ENCODE measurements around the gene FADS6.

Gene FADS6

GRCh38 chr17:74857191-74857590 lies 36.2 kb downstream of the FADS6 start:
- in situ Hi-C loops (cut with HindIII; ENCODE audit: low sequenced_read_pairs) = no loop called here

GRCh38 chr17:74856112-74856511 lies 37.3 kb downstream of the FADS6 start:
- in situ Hi-C loops (cut with HindIII; ENCODE audit: low sequenced_read_pairs) = no loop called here

DNA sequence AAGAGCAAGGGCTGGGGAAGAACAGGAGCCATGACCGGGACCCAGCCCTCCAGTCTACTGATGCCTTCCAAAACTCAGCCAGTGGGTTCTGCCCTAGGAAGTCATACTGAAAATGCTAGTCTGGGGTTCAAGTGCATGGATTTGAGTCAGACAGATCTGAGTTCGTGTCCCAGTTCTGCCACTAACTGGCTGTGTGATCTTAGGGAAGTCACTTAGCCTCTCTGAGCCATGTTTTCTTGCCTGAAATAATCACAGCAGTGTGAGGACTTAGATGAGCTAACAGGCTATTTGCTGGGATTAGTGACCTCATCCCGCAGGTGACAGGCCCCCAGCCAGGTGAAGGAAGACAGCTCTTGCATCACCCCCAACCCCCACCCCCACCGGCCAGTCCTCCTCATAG lies 38.1 kb downstream of the FADS6 start:
- in situ Hi-C loops (cut with HindIII; ENCODE audit: low sequenced_read_pairs) = no loop called here

- in situ Hi-C loops (cut with HindIII; ENCODE audit: low sequenced_read_pairs) = no loop called here
Observed at GRCh38 chr17:74854792-74855191, 38.6 kb downstream of the FADS6 start.

- in situ Hi-C loops (cut with HindIII; ENCODE audit: low sequenced_read_pairs) = no loop called here
Observed at GRCh38 chr17:74853669-74854068, 39.8 kb downstream of the FADS6 start.

- in situ Hi-C loops (cut with HindIII; ENCODE audit: low sequenced_read_pairs) = no loop called here
Observed at GRCh38 chr17:74853048-74853397, 40.4 kb downstream of the FADS6 start.

DNA sequence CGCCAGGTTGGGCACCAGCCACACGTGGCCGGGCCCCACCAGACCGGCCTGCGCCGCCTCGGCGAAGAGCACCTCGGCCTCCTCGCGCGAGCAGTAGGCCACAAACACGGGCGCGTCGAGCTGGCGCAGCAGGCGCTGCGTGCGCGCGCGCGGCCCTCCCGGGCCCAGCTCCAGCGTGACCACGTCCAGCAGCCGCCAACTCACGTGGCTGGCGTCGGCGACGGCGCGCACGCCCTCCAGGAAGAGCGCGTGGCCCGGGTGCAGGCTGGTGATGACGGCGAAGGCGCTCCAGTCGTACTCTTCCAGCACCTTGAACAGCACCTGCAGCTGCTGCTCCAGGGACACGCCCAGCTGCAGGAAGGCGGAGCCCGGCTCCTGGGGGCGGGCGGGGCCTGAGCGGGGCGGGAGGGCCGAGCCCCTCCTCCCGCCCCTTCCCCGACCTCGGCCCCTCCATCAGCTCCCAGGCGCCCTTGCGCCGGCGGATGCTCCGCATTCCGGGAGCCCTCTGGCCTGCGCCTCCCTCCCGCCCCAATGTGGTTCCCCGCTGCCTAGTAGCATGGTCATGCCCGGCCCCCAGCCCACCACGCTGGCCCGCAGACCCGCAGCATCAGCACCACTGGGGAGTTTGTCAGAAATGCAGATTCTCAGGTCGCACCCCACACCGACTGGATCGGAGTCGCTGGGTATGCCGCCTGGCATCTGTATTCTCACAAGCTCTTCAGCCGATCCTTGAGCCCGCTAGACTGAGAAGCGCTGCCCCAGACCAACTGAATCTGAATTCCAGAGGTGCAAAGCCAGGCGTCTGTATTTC lies 41.0 kb downstream of the FADS6 start:
- in situ Hi-C loops (cut with HindIII; ENCODE audit: low sequenced_read_pairs) = no loop called here

DNA sequence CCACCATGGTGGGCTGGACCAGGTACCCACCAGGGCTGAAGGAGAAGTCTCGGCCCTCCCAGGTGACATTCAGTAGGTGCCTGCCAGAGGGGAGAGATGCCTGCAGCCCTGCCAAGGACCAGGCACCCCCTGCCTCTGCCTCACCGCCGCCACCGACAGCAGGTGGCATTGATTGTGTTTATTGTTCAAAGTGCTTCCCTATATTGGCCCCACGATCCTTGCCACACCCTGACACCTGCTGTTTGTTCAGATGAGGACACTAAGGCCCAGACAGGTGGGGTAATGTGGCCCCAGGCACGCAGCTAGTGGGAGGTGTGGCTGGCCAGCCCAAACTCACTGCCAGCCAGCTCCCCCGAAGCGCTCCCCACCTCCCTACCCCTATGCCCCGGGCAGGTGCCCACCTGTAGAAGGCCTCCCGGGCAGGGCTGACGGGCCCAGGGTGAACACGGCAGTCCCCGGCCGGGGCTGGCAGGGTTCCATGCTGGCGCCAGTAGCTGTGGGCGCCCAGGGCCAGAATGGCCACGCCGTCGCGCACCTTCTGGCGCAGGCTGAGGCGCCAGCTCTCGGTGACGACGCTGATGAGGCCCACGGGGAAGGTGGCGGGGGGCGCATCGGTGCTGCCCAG lies 41.7 kb downstream of the FADS6 start:
- in situ Hi-C loops (cut with HindIII; ENCODE audit: low sequenced_read_pairs) = no loop called here

- in situ Hi-C loops (cut with HindIII; ENCODE audit: low sequenced_read_pairs) = no loop called here
Observed at GRCh38 chr17:74850914-74851313, 42.5 kb downstream of the FADS6 start.

- in situ Hi-C loops (cut with HindIII; ENCODE audit: low sequenced_read_pairs) = no loop called here
Observed at GRCh38 chr17:74850310-74850709, 43.1 kb downstream of the FADS6 start.

GRCh38 chr17:74848656-74849399 lies 44.6 kb downstream of the FADS6 start:
- in situ Hi-C loops (cut with HindIII; ENCODE audit: low sequenced_read_pairs) = loop anchor here (5.0 kb wide), 1 partner anchor 42 kb away; no protein-coding TSS in a partner anchor

DNA sequence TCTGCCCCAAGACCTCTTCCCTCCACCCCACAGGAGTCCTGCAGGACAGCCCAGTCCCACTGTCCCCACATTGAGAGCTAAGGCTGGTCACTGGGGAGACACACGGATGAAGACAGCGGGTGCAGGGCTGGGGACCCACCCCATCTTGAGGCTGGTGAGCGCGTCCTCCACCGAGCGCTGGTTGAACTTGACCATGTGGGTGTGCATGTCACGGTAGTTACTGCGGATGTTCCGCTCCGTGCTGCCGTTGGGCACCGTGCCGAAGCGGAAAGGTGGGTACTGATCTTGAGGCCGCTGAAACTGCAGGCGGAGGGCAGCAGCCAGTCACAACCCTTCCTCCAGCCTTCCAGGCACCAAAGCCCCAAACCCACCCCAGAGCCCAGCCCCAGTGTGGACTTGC lies 46.8 kb downstream of the FADS6 start:
- in situ Hi-C loops (cut with HindIII; ENCODE audit: low sequenced_read_pairs) = loop anchor here (5.0 kb wide), 1 partner anchor 39 kb away; no protein-coding TSS in a partner anchor

DNA sequence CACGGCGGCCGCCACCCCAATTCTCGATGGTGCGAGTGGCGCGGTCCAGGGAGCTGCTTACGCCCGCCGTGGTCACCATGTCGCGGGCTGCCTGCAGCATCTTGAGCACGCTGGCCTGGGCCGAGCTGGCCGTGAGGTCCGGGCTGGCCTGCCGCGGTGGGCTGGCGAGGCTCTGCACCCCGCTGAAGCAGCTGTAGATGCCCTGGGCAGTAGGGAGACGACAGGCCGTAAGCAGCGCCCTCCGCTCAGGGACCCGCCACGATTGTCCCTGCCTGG lies 50.1 kb downstream of the FADS6 start:
- in situ Hi-C loops (cut with HindIII; ENCODE audit: low sequenced_read_pairs) = no loop called here

- in situ Hi-C loops (cut with HindIII; ENCODE audit: low sequenced_read_pairs) = no loop called here
Observed at GRCh38 chr17:74842599-74843351, 50.7 kb downstream of the FADS6 start.

- in situ Hi-C loops (cut with HindIII; ENCODE audit: low sequenced_read_pairs) = no loop called here
Observed at GRCh38 chr17:74842146-74842598, 51.3 kb downstream of the FADS6 start.

DNA sequence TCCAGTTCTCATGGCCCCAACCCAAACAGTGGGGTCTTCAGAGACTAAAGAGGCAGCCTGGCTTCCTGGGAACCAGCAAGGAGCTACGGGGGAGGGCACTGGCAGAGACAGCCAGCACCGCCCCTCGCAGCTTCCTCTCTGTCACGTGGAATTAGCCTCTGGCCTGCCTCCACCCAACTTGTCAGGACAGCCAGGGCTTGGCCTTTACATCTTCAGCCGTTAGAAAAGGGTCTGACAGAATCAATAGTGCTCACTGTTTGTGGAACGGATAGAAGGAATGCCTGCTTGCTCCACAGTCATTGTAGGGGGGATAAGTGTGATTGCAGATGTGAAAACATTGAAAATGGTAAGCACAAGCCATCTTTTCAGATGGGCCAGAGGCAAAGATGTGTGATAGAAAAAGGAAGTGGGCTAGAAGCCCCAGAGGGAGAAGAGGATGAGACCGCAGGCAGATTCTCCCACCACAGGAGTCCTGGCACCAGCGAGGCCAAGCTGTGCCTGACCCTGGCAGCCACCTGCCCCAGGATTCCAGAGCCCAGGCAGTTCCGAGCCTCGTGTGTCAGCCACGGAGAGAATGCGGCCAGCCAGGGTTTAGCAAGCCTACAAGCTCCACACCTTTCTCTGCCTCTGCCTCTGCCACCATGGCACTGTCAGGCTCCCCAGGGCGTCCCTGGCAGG lies 52.3 kb downstream of the FADS6 start:
- in situ Hi-C loops (cut with HindIII; ENCODE audit: low sequenced_read_pairs) = no loop called here

GRCh38 chr17:74839990-74840852 lies 53.2 kb downstream of the FADS6 start:
- in situ Hi-C loops (cut with HindIII; ENCODE audit: low sequenced_read_pairs) = no loop called here

DNA sequence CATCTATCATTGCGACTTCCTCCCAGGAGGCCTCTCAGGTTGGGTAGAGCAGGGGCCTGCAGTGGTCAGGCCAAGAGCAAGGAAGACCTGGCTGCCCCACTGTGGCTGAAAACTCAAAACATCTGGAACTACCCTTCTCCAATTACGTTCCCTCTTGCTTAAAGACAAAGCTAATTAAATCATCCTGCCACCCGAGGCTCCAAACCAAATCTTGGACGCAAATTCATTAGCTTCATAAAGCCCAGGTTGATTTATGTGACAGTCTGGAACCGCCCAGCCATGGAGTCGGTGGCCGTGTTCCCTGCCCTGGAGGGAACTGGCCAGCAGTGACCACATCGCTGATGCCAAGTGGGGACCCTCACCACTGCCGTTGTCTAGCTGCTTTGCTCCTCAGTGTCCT lies 55.2 kb downstream of the FADS6 start:
- in situ Hi-C loops (cut with HindIII; ENCODE audit: low sequenced_read_pairs) = no loop called here

DNA sequence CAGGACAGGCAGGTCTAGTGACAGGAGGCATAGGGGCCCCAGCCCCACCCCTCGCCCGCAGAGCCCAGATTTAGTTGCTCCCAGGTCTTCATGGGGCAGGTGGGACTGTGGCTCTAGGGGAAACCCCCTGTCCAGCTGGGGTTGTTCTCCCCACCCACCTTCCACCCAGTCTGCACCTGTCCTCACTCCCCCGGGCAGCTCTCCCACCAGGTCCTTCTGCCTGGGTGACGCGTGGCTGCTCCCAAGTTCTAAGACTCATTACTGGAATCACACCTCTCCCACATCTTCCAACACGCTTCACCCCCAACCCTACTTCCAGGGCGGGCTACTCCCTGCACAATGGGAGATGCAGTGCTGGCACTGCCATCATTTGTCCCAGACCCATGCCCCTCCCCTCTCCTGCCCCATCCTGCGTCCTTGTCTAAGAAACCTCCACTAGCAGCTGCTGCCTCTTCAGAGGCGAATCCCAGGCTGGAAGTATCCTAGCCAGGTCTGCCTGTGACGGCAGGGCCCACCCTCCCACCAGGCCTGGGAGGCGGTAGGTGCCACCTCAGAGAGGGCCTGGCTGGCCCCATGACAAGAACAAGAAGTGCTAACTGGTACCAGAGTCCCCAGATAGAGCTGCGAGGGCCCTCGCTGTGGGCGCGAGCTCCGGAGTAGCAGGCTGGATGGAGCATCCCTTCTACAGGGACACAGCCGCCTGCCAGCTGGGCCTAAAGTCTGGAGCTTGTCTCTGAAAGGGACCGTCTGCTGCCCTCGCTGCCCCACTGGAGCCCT lies 56.6 kb downstream of the FADS6 start:
- in situ Hi-C loops (cut with HindIII; ENCODE audit: low sequenced_read_pairs) = no loop called here

Data from endothelial cell of hepatic sinusoid (primary cell).